Right hindlimb (tissue), 1 donor: Measurements from ENCODE around the gene ICAM1.
A peak's percentile ranks its signal among the peaks of the same experiment; 100 is the strongest.
"Not testable (repeated sequence)": the region's sequence is repeated elsewhere in the genome, so short reads cannot be mapped to it uniquely, and the experiment has no call there.

Source experiments
- DNase-seq: peaks from one replicate; pipeline ENCODE4 v3.0.0-alpha.2; 2018

Gene ICAM1

DNA sequence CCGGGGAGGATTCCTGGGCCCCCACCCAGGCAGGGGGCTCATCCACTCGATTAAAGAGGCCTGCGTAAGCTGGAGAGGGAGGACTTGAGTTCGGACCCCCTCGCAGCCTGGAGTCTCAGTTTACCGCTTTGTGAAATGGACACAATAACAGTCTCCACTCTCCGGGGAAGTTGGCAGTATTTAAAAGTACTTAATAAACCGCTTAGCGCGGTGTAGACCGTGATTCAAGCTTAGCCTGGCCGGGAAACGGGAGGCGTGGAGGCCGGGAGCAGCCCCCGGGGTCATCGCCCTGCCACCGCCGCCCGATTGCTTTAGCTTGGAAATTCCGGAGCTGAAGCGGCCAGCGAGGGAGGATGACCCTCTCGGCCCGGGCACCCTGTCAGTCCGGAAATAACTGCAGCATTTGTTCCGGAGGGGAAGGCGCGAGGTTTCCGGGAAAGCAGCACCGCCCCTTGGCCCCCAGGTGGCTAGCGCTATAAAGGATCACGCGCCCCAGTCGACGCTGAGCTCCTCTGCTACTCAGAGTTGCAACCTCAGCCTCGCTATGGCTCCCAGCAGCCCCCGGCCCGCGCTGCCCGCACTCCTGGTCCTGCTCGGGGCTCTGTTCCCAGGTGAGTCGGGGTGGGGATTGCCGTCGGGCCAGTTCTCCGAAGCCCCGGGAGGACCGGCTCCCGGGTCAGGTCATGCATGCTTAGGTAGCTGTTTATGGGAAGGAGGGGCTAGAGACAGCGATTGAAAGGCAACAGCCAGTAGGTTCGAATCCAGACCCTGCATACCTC lies at the start of gene ICAM1:
ICAM1 (plus strand) TSS at position 505 of the 779 bp plus-strand sequence; CDS start at position 545, 40 bp downstream.
- DNase-seq: peak; percentile 79

- DNase-seq: no peak
Measured at GRCh38 chr19:10222201-10222890, 48.6 kb upstream of the ICAM1 start.

GRCh38 chr19:10223488-10224213 lies 47.3 kb upstream of the ICAM1 start:
- DNase-seq: no peak

DNA sequence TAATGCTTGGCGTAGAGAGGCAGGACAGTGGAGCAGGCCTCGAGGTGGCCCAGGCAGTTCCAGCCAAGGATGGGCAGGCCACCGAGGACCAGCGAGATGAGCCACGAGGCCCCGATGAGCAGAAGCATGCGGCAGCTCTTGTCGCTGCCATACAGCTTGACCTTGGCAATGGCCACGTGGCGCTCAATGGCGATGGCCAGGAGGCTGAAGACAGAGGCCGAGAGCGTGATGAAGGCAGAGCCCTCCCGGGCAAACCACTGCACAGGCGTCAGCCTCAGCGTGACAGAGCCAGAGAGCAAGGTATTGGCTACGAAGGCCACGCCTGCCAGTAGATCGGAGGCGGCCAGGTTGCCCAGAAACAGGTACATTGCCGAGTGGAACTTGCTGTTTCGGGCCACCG lies 46.6 kb upstream of the ICAM1 start:
- no peak for DNase-seq

DNA sequence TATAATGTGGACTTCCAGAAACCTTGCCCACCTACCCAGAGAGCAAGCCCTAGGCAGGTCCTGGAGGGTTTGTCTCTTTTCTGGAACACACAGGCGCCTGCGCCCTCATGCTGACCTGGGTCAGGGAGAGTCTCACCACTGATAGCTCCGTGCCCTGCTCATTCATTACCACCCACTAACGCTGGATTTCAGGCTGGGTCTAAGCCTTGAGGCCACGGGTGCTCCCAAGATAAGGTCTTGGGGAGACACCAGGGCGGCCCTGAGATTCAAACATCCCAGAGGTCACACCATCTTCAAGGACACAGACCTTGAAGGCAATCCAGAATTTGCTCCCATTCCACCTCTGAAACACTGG lies 44.9 kb upstream of the ICAM1 start:
- DNase-seq: no peak

DNA sequence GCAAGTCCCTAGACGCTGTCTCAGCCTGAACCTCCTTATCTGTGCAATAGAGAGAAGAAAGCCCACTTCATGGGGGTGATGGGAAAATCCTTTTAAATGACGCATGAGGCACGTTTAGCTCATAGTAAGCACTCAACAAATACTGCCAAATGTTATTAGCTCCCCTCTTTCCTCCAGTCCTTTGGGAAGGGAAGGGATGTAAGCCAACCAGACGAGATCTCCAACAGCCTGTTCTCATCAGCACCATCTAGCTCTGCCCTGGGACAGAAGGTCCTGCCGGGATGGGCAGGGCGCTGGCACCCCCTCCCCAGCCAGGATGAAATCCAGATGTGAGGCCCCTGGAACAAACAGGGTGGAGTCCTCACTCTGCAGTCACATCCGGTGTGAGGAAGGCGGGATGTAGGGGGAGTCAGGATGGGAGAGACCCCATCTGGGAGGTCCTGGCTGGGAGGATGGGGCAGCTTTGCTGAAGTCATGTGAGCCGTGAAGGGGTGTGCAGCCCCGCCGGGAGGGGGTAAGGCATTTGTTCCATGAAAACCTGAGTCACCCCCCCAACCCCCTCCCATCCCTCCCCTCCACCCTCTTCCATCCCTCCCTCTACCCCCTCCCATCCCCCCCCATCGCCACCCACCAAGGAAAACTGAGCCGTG lies 44.4 kb upstream of the ICAM1 start:
- peak; percentile 96 for DNase-seq

- DNase-seq: peak; percentile 69
Measured at GRCh38 chr19:10227026-10227971, 43.6 kb upstream of the ICAM1 start.

DNA sequence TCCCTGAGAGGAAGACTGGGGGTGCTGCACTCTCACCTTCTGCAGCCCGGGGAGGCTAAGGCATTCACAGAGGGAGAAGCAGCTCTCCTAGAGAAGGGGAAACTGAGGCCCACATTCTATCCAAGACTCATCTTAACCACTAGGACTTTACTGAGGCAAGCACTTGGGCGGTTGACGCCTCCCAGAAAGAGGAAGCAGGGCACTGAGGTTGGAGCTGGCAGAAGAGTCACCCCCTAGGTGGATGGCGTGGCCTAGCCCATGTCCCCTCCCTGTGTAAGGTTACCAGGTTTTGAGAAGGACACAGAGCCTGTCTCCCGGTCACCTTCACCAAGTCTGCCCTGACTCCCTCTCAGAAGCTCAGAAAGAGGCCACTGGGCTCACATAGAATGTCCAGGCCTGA lies 42.5 kb upstream of the ICAM1 start:
- DNase-seq: no peak

DNA sequence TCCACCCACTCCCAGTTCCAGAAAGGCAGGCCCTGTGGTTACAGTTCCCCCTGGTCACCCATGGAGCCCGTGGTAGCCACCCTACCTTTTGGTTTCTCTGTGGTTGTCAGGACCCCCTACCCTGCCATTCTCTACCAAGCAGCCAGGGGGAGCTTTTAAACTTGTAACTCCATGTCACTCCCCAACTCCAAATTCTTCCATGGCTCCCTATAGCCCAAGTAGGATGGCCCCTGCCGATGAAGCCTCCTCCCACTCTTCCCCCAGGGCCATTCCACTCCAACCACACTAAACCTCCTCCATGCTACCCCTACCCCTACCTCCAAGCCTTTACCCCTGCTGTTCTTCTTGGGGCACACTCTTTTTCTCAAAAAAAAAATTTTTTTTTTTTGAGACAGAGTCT lies 42.0 kb upstream of the ICAM1 start:
- peak; percentile 54 for DNase-seq

- peak; percentile 74 for DNase-seq
Measured at GRCh38 chr19:10230173-10230860, 40.6 kb upstream of the ICAM1 start.

DNA sequence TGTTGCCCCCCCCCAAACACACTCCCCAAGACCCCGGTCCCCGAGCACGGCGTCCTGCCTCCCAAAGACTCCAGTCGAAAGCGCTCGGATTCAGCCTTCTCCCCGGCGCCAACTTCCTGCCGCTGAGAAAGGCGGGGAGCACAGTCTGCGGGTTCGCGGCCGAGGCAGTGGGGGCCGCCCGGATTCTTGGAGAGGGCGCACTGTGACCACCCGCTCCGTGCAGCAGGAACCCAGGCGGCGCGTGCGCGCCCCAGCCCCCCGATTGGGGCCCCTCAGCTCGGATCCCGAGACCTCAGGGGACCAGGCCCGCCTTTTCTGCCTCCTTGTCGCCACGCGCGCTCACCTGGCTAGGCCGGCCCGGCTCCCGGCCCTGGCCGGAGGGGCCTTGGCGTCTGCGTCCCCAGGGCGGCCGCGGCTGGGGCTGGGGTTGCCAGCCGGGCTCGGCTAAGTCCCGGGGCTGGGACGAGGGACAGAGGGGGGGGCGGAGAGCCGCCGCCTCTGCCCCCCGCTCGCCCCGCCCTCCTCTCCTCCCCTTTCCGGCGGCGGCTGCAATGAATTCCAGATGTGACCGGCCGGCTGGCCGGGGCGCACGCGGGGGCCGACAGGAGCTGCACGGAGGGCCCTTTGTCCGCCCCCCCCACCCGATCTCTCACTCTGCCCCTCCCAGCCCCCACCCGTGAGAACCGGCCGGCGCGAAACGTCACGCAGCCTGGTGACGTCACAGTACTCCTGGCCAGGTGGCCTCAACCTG lies 39.9 kb upstream of the ICAM1 start, which contains the start of gene S1PR2:
S1PR2 (minus strand) TSS at position 471 of the 751 bp plus-strand sequence. CDS start 6,426 bp downstream, outside the sequence.
- DNase-seq: peak; percentile 94

GRCh38 chr19:10231612-10232228 lies 39.2 kb upstream of the ICAM1 start:
- no peak for DNase-seq

DNA sequence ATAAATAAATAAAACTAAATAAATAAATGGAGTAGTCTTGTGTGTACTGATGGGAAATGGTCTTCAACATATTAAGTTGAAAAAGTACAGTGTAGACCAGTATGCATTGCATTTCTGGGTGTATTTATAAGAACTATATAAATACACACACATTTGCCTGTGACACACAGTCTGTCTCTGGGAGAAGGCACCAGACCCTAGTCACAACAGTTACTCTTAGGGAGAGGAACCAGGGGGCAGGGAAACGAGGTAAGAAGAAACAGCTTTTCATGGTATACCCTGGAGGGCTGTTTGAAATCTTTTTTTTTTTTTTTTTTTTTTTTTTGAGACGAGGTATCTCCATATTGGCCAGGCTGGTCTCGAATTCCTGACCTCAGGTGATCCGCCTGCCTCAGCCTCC lies 37.0 kb upstream of the ICAM1 start:
- no peak for DNase-seq

GRCh38 chr19:10235003-10235402 lies 35.9 kb upstream of the ICAM1 start:
- DNase-seq: no peak

DNA sequence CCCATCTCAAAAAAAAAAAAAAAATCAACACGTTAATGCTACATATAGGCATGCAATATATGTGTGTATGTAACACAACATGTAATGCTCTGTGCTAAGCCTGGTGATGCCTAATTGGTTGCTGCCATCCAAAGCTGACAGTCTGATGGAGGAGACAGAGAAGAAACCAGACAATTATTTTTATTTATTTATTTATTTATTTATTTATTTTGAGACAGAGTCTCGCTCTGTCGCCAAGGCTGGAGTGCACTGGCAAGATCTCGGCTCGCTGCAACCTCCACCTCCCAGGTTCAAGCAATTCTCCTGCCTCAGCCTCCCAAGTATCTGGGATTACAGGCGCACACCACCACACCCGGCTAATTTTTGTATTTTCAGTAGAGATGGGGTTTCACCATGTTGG lies 35.5 kb upstream of the ICAM1 start:
- DNase-seq: not testable (repeated sequence)

- DNase-seq: no peak
Measured at GRCh38 chr19:10237702-10238101, 33.2 kb upstream of the ICAM1 start.

GRCh38 chr19:10238172-10238783 lies 32.6 kb upstream of the ICAM1 start:
- DNase-seq: peak; percentile 94

- not testable (repeated sequence) for DNase-seq
Measured at GRCh38 chr19:10241826-10242449, 29.0 kb upstream of the ICAM1 start.

GRCh38 chr19:10243606-10244005 lies 27.3 kb upstream of the ICAM1 start:
- DNase-seq: no peak
